Activated naive CD8-positive, alpha-beta T cell treated with anti-CD3 and anti-CD28 coated beads, Interleukin-2, amount 10 ng/mL, durations not matched to agents 7 days and 5 days (primary cell): ENCODE results near the gene ERF. TPM values are rescaled to one million over a fixed set of nuclear protein-coding genes. Genes with fewer than 3 reads are reported as not detected.

Experiments
- ATAC-seq: fragments of 150-1000 bp; cut with Tn5 transposase; one replicate; pipeline ENCODE4 v1.10.0; 2021; ENCODE audit warnings: low read depth, moderate library complexity
- POLR2A ChIA-PET: fragments of 350-600 bp; sonication (Branson Sonifier 250); formaldehyde crosslinking; loops from one replicate; lab custom pipeline; 2021; ENCODE audit warnings: antibody characterized with exemption; lab: Charles Lee
- DNase-seq: peaks from one replicate; pipeline ENCODE4 v3.0.0; 2021
- H3K27ac Mint-ChIP-seq: one replicate; pipeline ENCODE4 v1.8.0; 2022; ENCODE audit warnings: mild to moderate bottlenecking, mixed read lengths
- H3K27me3 Mint-ChIP-seq: one replicate; pipeline ENCODE4 v1.8.0; 2022; ENCODE audit warnings: mild to moderate bottlenecking, moderate library complexity, mixed read lengths
- H3K36me3 Mint-ChIP-seq: one replicate; pipeline ENCODE4 v1.8.0; 2021; ENCODE audit warnings: mild to moderate bottlenecking, mixed read lengths
- H3K4me1 Mint-ChIP-seq: one replicate; pipeline ENCODE4 v1.8.0; 2021; ENCODE audit warnings: mixed read lengths
- H3K4me3 Mint-ChIP-seq: one replicate; pipeline ENCODE4 v1.8.0; 2022; ENCODE audit warnings: mild to moderate bottlenecking, moderate library complexity, mixed read lengths
- H3K9me3 Mint-ChIP-seq: one replicate; pipeline ENCODE4 v1.8.0; 2021; ENCODE audit warnings: mixed read lengths
- total RNA-seq, 2 experiments: library from RNA; stranded (reverse); gene quantifications; one replicate each; pipeline ENCODE4 v1.2.3, GENCODE V29; 2021

ERF gene
- 10 to 100 TPM; 51.1 to 57.5 TPM for total RNA-seq

DNA sequence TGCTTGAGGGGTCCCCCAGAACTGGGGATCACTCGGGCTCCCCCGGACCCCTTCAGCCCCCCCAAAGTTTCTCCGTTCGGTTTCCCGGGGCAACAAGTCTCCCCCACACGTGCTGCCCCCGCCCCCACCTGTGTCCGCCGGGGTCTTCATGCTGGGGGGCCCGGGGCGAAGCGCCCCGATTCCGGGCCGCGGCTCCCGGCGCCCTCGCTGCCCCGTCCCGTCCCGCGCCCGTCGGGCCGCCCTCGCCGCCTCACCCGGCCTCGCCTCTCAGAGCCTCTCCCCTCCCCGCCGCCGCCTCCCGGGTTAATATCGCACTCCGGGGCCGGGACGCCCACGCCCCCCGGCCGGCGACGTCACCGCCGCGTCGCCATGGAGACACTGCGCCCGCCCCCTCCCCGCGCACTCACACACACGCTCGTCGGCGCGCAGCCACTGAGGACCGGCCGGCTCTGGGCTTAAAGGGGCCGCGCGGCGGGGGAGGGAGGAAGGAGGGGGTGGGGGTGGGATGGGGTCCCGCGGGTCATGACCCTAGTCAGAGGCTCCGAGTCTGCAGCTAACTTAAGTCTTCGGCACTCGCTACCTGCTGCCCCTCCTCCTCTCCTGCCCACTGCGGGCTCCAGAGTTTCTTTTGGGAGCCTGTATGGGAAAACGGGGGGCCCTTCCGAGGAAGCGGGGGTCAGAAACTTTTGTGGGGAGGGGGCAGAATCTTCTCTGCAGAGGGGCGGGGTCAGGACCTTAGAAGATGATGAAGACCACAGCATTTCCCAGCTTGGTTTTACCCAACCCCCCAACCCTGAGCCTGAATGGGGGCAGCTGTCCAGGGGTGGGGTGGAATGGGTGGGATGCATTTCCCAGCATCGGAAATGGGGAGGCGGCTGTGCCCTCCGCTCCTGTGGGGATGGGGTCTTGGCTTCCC, at the start of gene ERF:
TSS of gene ERF (minus strand) at position 279 of the 916 bp plus-strand sequence. CDS start at position 150, 129 bp downstream.
- ATAC-seq (peak; percentile 63), DNase-seq (peak; percentile 96)
- peak within 1 kb of the TSS; percentile 79 for H3K4me3 Mint-ChIP-seq
- peaks cover 8% of the 10 kb centered on the region for H3K27me3 Mint-ChIP-seq
- peak within 1 kb of the TSS; percentile 82 for H3K27ac Mint-ChIP-seq
- POLR2A ChIA-PET: interaction anchor here (0.7 to 1.3 kb wide), 7 partner anchors 10 to 56 kb away, joined by 3 to 5 read pairs (median 4); partner anchors contain the start of gene PAFAH1B3
- peaks cover 28% of the 10 kb centered on the region for H3K4me1 Mint-ChIP-seq
- no peaks in the 10 kb centered on the region for H3K9me3 Mint-ChIP-seq
- no peaks in the 10 kb centered on the region for H3K36me3 Mint-ChIP-seq

DNA sequence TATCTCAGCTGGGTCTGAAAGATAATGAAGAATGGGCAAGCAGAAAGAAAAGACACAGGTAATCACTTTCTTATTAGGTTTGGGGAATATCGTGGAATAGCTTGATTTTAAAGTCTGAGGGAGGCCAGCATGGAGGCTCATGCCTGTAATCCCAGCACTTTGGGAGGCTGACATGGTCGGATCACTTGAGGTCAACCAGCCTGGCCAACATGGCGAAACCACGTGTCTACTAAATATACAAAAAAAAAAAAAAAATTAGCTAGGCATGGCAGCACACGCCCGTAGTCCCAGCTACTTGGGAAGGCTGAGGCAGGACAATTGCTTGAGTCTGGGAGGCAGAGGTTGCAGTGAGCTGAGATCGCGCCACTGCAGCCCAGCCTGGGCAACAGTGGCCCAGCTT, 48.9 kb upstream of the ERF start:
- H3K4me1 Mint-ChIP-seq: peaks cover 21% of the 10 kb centered on the region
- no peak overlapping the region for H3K4me3 Mint-ChIP-seq
- DNase-seq: no peak
- H3K9me3 Mint-ChIP-seq: no peaks in the 10 kb centered on the region
- H3K27me3 Mint-ChIP-seq: no peaks in the 10 kb centered on the region
- POLR2A ChIA-PET: no interaction called here
- ATAC-seq: no peak
- no peak overlapping the region for H3K27ac Mint-ChIP-seq
- peaks cover 4% of the 10 kb centered on the region for H3K36me3 Mint-ChIP-seq

DNA sequence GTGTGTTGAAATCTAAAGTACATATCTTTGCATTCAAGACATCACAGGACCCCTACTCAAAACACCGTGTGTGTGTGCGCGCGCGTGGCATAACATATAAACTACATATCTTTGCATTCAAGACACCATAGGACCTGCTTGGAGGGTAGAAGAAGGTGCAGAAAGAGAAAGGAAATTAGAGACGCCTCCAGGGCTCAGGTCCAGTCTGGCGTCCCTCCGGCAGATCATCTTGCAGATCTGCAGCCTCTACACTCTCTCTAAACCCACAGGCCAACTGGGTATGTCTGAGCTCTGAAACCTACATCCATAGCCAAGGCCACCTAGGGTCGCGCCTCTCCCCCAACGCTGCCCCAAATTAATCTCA, 48.2 kb upstream of the ERF start:
- Mint-ChIP-seq H3K36me3 (peaks cover 4% of the 10 kb centered on the region), H3K9me3 (no peaks in the 10 kb centered on the region), H3K27me3 (no peaks in the 10 kb centered on the region), H3K4me3 (peak overlapping the region; percentile 91), H3K4me1 (peaks cover 21% of the 10 kb centered on the region), H3K27ac (peak overlapping the region; percentile 86)
- POLR2A ChIA-PET: interaction anchor here (1.0 to 1.3 kb wide), 4 partner anchors 18 to 180 kb away, joined by 3 to 5 read pairs (median 4); no protein-coding TSS in a partner anchor
- no peak for DNase-seq
- ATAC-seq: no peak

DNA sequence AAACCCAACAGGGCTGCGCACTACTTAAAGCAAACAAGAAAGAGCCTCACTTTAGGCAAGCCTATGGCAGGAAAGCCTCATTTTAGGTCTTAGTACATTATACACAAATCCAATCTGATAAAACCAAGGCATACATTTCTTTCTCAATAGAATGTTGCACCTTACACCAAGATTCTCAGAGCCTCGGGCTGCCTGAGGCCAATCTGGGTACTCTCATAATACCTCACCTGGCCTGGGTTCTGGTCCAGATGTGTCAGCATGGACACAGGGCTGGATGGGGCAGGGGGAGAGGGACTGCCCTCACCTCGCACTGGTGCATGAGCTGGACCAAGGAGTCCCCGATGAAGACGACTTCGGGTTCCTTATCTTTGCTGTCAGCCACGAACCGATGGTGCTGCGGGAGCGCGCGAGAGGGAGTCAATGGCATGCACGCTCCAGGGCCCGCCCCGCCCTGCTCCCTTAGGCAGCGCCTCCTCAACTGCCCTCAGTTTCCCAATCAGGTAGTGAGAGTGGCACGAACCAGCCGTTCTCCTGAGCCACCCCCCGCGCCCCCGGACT, 46.8 kb upstream of the ERF start, which contains the start of gene PRR19:
TSS of gene PRR19 (plus strand) at position 487 of the 558 bp plus-strand sequence. CDS start 7,453 bp downstream, outside the sequence.
- Mint-ChIP-seq H3K36me3 (peaks cover 6% of the 10 kb centered on the region), H3K4me1 (peaks cover 21% of the 10 kb centered on the region), H3K4me3 (peak within 1 kb of the TSS; percentile 91), H3K27me3 (no peaks in the 10 kb centered on the region), H3K9me3 (no peaks in the 10 kb centered on the region), H3K27ac (peak within 1 kb of the TSS; percentile 86)
- POLR2A ChIA-PET: interaction anchor here (0.7 to 1.6 kb wide), 6 partner anchors 12 to 179 kb away, joined by 3 to 5 read pairs (median 4); partner anchors contain the start of gene TMEM145
- ATAC-seq (peak; percentile 27), DNase-seq (no peak)

GRCh38 chr19:42297039-42297438, 42.1 kb upstream of the ERF start:
- H3K27me3 Mint-ChIP-seq: no peaks in the 10 kb centered on the region
- ATAC-seq (no peak), DNase-seq (no peak)
- H3K36me3 Mint-ChIP-seq: peaks cover 12% of the 10 kb centered on the region
- H3K9me3 Mint-ChIP-seq: no peaks in the 10 kb centered on the region
- H3K4me3 Mint-ChIP-seq: no peak overlapping the region
- no peak overlapping the region for H3K27ac Mint-ChIP-seq
- POLR2A ChIA-PET: no interaction called here
- H3K4me1 Mint-ChIP-seq: peaks cover 11% of the 10 kb centered on the region

GRCh38 chr19:42295831-42296525, 41.0 kb upstream of the ERF start:
- Mint-ChIP-seq H3K36me3 (peaks cover 16% of the 10 kb centered on the region), H3K9me3 (no peaks in the 10 kb centered on the region), H3K4me3 (no peak overlapping the region), H3K27me3 (no peaks in the 10 kb centered on the region), H3K27ac (peak overlapping the region; percentile 51), H3K4me1 (peaks cover 5% of the 10 kb centered on the region)
- peak; percentile 93 for DNase-seq
- POLR2A ChIA-PET: interaction anchor here (1.1 kb wide), 1 partner anchor 28 kb away, joined by 3 read pairs; no protein-coding TSS in a partner anchor
- peak; percentile 74 for ATAC-seq

- POLR2A ChIA-PET: interaction anchor here (1.1 to 1.2 kb wide), 2 partner anchors 11 to 28 kb away, joined by 3 to 7 read pairs; no protein-coding TSS in a partner anchor
- H3K9me3 Mint-ChIP-seq: no peaks in the 10 kb centered on the region
- peaks cover 16% of the 10 kb centered on the region for H3K36me3 Mint-ChIP-seq
- peak; percentile 25 for DNase-seq
- no peaks in the 10 kb centered on the region for H3K27me3 Mint-ChIP-seq
- H3K27ac Mint-ChIP-seq: no peak overlapping the region
- no peak overlapping the region for H3K4me3 Mint-ChIP-seq
- H3K4me1 Mint-ChIP-seq: peaks cover 4% of the 10 kb centered on the region
- ATAC-seq: no peak
These were observed 40.4 kb upstream of the ERF start for GRCh38 chr19:42295342-42295741.

DNA sequence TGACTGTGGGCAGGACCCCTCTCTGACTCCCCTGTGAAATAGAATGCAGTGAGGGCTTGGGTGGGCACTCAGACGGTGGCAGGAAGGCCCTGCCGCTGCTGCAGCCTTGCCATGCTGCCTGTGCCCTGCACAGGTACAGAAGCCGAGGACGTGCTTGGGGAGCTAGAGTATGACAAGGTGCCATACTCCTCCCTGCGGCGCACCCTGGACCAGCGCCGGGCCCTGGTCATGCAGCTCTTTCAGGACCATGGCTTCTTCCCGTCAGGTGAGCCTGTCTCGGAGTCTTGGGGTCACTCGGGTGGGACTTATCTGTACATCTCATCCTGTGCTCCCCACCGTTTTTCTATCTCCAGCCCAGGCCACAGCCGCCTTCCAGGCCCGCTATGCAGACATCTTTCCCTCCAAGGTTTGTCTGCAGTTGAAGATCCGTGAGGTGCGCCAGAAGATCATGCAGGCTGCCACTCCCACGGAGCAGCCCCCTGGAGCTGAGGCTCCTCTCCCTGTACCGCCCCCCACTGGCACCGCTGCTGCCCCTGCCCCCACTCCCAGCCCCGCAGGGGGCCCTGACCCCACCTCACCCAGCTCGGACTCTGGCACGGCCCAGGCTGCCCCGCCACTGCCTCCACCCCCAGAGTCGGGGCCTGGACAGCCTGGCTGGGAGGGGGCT, 39.7 kb upstream of the ERF start:
- DNase-seq (peak; percentile 28), ATAC-seq (no peak)
- Mint-ChIP-seq H3K4me3 (no peak overlapping the region), H3K27me3 (no peaks in the 10 kb centered on the region), H3K36me3 (peaks cover 12% of the 10 kb centered on the region), H3K9me3 (no peaks in the 10 kb centered on the region), H3K27ac (no peak overlapping the region), H3K4me1 (peaks cover 4% of the 10 kb centered on the region)
- POLR2A ChIA-PET: interaction anchor here (1.2 kb wide), 1 partner anchor 10 kb away, joined by 7 read pairs; no protein-coding TSS in a partner anchor

- Mint-ChIP-seq H3K27me3 (no peaks in the 10 kb centered on the region), H3K9me3 (no peaks in the 10 kb centered on the region), H3K36me3 (peaks cover 12% of the 10 kb centered on the region), H3K4me1 (peaks cover 4% of the 10 kb centered on the region), H3K27ac (no peak overlapping the region), H3K4me3 (no peak overlapping the region)
- DNase-seq (no peak), ATAC-seq (no peak)
- POLR2A ChIA-PET: no interaction called here
These were observed 39.0 kb upstream of the ERF start for GRCh38 chr19:42293948-42294347.

- no peak overlapping the region for H3K27ac Mint-ChIP-seq
- ATAC-seq (no peak), DNase-seq (no peak)
- H3K9me3 Mint-ChIP-seq: no peaks in the 10 kb centered on the region
- peaks cover 4% of the 10 kb centered on the region for H3K4me1 Mint-ChIP-seq
- peaks cover 12% of the 10 kb centered on the region for H3K36me3 Mint-ChIP-seq
- H3K27me3 Mint-ChIP-seq: no peaks in the 10 kb centered on the region
- no peak overlapping the region for H3K4me3 Mint-ChIP-seq
- POLR2A ChIA-PET: no interaction called here
These were observed 38.6 kb upstream of the ERF start for GRCh38 chr19:42293540-42293939.

- POLR2A ChIA-PET: no interaction called here
- Mint-ChIP-seq H3K4me1 (peaks cover 4% of the 10 kb centered on the region), H3K27ac (no peak overlapping the region), H3K4me3 (no peak overlapping the region), H3K27me3 (no peaks in the 10 kb centered on the region), H3K36me3 (peaks cover 12% of the 10 kb centered on the region), H3K9me3 (no peaks in the 10 kb centered on the region)
- ATAC-seq: no peak
- no peak for DNase-seq
These were observed 38.0 kb upstream of the ERF start for GRCh38 chr19:42292963-42293362.

DNA sequence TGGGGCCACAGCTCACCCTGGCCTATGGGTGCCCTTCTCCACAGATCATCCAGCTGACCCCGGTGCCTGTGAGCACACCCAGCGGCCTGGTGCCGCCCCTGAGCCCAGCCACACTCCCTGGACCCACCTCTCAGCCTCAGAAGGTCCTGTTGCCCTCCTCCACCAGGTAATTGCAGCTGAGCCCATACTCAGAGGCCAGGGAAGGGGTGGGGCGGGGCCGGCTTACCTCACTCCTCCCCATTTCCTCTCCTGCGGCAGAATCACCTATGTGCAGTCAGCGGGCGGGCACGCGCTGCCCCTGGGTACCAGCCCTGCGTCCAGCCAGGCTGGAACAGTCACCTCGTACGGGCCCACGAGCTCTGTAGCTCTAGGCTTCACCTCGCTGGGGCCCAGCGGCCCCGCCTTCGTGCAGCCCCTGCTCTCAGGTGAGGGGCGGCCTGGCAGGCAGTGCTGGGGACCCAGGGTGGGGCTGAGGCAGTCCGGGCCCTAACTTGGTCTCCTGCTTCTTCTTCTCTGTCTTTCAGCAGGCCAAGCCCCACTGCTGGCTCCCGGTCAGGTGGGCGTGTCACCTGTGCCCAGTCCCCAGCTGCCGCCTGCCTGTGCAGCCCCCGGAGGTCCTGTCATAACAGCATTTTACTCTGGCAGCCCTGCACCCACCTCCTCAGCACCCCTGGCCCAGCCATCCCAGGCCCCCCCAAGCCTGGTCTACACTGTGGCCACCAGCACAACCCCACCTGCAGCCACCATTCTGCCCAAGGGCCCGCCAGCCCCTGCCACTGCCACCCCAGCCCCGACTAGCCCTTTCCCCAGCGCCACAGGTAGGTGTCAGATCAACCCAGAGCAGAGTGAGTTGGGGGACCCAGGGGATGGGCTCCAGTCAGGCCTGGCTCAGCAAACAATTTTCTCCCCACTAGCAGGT, 37.4 kb upstream of the ERF start:
- Mint-ChIP-seq H3K4me3 (no peak overlapping the region), H3K4me1 (peaks cover 4% of the 10 kb centered on the region), H3K36me3 (peaks cover 12% of the 10 kb centered on the region), H3K27ac (peak overlapping the region; percentile 55), H3K27me3 (no peaks in the 10 kb centered on the region), H3K9me3 (no peaks in the 10 kb centered on the region)
- POLR2A ChIA-PET: no interaction called here
- DNase-seq: no peak
- no peak for ATAC-seq
